Right lung (tissue), 5 donors: ENCODE measurements around the gene PBX4. TPM values are rescaled to one million over a fixed set of nuclear protein-coding genes. Genes with fewer than 3 reads are reported as not detected.
"Not testable (repeated sequence)": the region's sequence is repeated elsewhere in the genome, so short reads cannot be mapped to it uniquely, and the experiment has no call there.

ENCODE experiments used
- DNase-seq, 2 donors: peaks; one replicate each; pipeline ENCODE4 v3.0.0-alpha.2; 2013
- polyA plus RNA-seq, 5 donors: library from polyadenylated mRNA; unstranded; fragments of 120-200 nt; gene quantifications; one replicate each; pipeline versions ENCODE4 v1.2.1 to v1.2.3, GENCODE V29; 2013; ENCODE audit warnings: inconsistent platforms in 1 of 5, low replicate concordance in 1 of 5; ENCODE audit not compliant: insufficient read length in 5 of 5, insufficient read depth in 1 of 5

The PBX4 gene
- polyA plus RNA-seq, 5 donors: 12.0 to 23.5 (median 17.4) TPM

GRCh38 chr19:19627621-19628500, 9.4 kb upstream of the PBX4 start, which contains the start of gene LPAR2:
TSS of gene LPAR2 (minus strand) at chr19:19628220. CDS start at chr19:19627275, 945 bp downstream.
- peak; percentile 46 to 57 for DNase-seq

- no peak for DNase-seq
Observed at GRCh38 chr19:19626516-19627472, 8.3 kb upstream of the PBX4 start.

- no peak for DNase-seq
Observed at GRCh38 chr19:19624032-19624570, 5.6 kb upstream of the PBX4 start.

- no peak for DNase-seq
Observed at GRCh38 chr19:19623383-19623782, 4.9 kb upstream of the PBX4 start.

- DNase-seq: no peak
Observed at GRCh38 chr19:19619849-19620210, 1.3 kb upstream of the PBX4 start.

- no peak for DNase-seq
Observed at GRCh38 chr19:19619181-19619848, 828 bp upstream of the PBX4 start.

- no peak for DNase-seq
Observed at GRCh38 chr19:19615086-19615485, 3.4 kb downstream of the PBX4 start.

GRCh38 chr19:19613506-19613905, 5.0 kb downstream of the PBX4 start:
- DNase-seq: no peak

GRCh38 chr19:19610376-19611202, 7.9 kb downstream of the PBX4 start:
- no peak for DNase-seq

GRCh38 chr19:19606686-19607085, 11.8 kb downstream of the PBX4 start:
- not testable (repeated sequence) for DNase-seq

- no peak for DNase-seq
Observed at GRCh38 chr19:19606021-19606420, 12.5 kb downstream of the PBX4 start.

GRCh38 chr19:19602713-19603324, 15.7 kb downstream of the PBX4 start:
- no peak for DNase-seq

GRCh38 chr19:19602136-19602712, 16.3 kb downstream of the PBX4 start:
- no peak for DNase-seq

- DNase-seq: no peak
Observed at GRCh38 chr19:19600793-19601330, 17.6 kb downstream of the PBX4 start.

- not testable (repeated sequence) for DNase-seq
Observed at GRCh38 chr19:19598728-19599451, 19.6 kb downstream of the PBX4 start.

GRCh38 chr19:19597809-19598306, 20.6 kb downstream of the PBX4 start:
- DNase-seq: no peak

GRCh38 chr19:19595171-19595701, 23.3 kb downstream of the PBX4 start:
- DNase-seq: peak; percentile 70 to 77

GRCh38 chr19:19594381-19594780, 24.1 kb downstream of the PBX4 start:
- no peak for DNase-seq
